ENCODE measurements around the gene HAPLN1.

DNA sequence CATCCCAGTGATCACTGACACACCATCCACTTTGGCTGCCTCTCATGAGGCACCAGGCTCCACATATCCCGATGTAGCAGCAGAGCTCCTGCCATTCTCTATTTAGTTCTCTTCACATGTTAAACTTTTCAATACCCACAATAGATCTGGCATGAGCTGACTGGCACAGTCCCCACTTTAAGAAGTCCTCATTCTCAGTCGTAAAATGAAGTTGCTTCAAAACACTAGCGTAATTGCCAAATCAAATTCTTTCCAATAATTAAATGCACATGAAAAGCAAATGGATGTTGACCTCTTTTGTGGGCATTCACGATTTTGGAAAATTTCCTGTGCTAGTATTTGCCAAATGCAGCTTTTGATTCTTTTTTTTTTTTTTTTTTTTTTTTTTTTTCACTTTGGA, 32.4 kb downstream of the HAPLN1 start:
- TF ChIP-seq, protein P1, sequence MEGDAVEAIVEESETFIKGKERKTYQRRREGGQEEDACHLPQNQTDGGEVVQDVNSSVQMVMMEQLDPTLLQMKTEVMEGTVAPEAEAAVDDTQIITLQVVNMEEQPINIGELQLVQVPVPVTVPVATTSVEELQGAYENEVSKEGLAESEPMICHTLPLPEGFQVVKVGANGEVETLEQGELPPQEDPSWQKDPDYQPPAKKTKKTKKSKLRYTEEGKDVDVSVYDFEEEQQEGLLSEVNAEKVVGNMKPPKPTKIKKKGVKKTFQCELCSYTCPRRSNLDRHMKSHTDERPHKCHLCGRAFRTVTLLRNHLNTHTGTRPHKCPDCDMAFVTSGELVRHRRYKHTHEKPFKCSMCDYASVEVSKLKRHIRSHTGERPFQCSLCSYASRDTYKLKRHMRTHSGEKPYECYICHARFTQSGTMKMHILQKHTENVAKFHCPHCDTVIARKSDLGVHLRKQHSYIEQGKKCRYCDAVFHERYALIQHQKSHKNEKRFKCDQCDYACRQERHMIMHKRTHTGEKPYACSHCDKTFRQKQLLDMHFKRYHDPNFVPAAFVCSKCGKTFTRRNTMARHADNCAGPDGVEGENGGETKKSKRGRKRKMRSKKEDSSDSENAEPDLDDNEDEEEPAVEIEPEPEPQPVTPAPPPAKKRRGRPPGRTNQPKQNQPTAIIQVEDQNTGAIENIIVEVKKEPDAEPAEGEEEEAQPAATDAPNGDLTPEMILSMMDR (IDR thresholded peaks at IDR 0.05; ENCODE audit: low read depth, low read length, poor library complexity, severe bottlenecking), result no peak
- TF ChIP-seq EZH2phosphoT487 (IDR thresholded peaks at IDR 0.05; ENCODE audit: borderline replicate concordance, low read length), result no peak
